GM12874 (cell line): Measurements from ENCODE around the gene ERMN.

Source experiments
- TF ChIP-seq, protein P1 (sequence below): IDR thresholded peaks from 2 replicates; pipeline ENCODE4 v1.5.1; 2011; ENCODE audit warnings: low read depth, mild to moderate bottlenecking, control low read depth, low read length, moderate library complexity; ENCODE audit not compliant: insufficient read depth

Gene ERMN

DNA sequence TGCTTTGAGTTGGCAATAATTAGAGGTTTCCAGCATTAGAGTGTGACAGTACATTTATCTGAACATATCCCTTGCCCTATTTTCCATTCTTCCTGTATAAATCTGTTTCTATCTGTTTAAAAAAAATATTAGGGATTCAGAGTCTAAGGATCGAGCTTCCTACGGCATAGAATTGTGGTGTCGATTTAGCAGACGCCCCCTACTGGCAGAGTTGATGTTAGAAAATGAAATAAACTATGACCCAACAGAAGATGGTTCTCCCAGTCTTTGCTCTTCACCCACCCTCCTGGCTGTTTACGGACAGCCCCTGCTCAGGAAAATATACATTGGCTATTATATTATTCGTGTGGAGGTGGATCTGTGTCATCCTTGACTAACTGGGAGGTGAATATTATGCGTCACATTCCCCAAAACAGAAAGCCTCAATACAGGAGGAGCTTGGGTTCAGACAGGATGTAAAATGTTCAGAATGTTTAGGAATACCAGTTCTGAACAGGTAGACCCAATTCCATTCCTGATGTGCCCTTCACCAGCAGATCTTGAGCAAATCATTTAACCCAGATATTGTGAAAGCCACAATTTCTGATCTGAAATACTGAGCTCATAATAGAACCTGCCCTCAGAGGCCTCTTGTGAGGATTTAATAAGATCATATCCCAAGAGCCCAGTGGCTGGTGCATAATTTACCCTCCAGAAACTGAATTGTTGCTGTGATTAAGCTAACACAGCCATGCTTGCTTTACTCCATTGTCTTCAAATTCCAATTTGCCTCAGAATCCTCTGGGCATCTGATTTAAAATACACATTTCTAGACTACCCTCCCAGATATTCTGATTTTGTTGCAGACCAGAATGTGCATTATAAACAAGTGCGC lies 10.8 kb upstream of the ERMN start:
- TF ChIP-seq, protein P1, sequence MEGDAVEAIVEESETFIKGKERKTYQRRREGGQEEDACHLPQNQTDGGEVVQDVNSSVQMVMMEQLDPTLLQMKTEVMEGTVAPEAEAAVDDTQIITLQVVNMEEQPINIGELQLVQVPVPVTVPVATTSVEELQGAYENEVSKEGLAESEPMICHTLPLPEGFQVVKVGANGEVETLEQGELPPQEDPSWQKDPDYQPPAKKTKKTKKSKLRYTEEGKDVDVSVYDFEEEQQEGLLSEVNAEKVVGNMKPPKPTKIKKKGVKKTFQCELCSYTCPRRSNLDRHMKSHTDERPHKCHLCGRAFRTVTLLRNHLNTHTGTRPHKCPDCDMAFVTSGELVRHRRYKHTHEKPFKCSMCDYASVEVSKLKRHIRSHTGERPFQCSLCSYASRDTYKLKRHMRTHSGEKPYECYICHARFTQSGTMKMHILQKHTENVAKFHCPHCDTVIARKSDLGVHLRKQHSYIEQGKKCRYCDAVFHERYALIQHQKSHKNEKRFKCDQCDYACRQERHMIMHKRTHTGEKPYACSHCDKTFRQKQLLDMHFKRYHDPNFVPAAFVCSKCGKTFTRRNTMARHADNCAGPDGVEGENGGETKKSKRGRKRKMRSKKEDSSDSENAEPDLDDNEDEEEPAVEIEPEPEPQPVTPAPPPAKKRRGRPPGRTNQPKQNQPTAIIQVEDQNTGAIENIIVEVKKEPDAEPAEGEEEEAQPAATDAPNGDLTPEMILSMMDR: peak; percentile 66

DNA sequence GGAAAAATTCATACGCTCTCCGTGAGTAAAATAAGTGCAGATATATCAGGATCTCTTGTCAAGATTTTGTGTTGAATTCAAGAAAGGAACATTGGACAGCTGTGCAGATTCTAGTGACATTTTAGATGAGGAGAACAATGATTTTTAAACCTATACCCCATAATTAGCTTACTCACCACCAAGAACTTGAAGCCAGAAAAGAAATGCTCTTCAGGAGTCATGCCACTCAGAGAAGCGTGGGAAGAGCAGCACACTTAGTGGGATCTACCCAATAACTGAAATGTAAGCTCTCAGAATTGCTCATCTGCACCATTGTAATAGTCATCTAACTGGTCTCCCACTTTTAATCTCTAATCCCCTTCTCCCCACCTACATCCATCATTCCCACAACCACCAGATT lies 9.2 kb upstream of the ERMN start:
- TF ChIP-seq, protein P1: no peak

DNA sequence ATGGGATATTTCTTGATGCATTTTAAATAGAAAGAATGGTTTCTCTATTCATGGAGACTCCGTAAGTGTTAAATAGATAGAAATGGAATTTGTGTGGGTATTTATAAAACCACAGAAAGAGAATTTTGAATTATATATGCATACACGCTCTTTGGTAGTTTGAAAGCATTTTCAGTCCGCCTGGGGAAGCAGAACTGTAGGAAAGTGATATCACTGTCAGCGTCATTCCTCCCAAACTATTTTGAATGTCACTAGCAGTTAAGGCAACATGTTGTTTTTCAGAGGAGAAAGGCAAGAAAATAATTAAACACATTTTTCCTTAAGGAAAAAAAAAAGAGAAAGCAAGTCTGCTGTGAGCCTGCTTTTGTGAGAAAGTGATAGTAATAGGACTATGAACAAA lies 8.7 kb upstream of the ERMN start:
- TF ChIP-seq, protein P1: no peak

DNA sequence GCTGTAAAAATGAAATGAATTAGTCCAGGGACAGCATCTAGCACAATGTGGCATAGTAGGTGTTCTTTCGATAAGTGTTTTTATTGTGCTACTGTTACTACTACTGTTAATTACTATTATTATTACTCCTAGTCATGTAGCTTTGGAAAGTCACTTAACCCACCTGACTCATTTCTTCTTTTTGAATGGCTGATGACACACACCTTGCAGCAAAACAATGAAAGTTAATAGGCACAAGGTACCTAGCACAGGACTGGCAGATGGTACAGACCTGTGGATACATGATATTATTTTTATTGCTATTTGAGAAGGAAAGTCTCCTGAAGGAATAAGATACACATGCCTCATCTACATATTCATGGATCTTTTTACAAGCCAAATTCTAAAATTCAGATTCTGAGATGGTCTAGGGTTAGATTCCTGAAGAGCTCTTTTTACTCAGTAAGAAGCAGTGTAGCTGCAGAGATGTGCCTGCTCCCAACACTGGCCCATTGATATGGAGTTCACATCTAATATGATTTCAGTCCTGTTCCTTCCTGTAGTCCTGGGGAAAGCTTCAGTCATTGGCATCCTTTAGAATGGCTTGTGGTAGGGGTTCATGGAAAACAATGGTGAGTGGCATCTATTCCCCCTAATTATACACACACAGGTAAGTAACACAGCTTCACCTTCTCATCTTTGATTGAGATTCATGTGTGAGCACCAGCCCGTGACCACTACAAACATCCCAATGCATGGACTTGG lies 7.9 kb upstream of the ERMN start:
- TF ChIP-seq, protein P1: no peak

DNA sequence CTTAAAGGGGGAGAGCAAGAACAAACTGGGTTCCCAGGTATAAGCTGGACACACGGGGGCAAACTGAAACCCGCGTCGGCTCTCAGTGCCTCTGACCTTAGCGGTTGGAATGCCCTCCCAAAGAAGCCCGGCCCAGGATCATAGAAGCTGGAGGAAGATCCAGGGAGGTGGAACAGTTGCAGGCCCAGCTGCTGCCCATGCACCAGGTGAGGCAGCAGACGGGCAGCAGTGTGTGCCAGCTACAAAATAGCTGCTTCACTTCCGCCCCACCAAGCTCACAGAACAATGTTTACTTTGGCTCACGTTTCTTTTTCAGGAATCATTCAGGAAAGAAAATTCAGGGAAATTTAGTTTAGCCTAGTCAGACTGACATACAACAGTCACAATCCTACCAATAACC lies 3.9 kb upstream of the ERMN start:
- TF ChIP-seq, protein P1: no peak

DNA sequence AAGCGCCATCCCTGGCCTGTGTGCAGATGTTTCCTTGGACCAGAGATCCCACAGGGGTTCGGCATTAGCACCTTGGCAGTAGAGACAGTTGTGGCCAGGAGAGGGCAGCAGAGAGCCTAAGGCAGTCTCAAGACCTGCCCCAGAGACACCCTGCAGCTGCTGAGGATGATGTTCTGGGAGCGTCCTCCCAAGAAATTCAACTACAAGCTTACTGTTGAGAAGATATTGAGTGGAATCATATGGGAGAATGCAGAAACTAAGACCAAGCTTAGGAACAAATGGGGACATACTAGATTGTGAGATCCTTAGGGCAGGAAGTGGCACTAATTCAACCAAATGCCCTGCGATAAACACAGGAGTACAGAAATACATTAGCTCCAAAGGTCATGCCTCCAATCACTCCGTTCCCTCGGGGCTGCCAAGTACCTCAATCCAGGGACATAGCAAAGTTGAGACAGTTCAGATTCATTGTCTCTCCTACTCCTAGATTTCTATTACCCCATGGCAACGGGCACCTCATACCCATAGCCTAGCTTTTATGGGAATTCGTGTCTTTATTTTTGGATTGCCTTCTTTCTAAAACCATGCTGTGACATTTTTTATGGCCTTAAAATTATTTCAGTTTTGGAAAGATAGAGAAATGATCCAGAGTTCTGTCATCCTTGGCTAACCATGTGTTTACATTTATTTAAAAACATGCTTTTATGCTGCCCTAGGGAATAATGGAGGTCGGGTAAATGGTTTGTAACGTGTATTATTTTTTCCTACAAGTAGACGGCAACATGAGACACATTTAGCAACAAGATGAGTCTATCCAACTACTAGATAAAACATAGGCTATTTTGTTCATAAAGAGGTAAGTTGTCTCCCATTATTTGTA lies 2.2 kb upstream of the ERMN start:
- TF ChIP-seq, protein P1: peak; percentile 92

DNA sequence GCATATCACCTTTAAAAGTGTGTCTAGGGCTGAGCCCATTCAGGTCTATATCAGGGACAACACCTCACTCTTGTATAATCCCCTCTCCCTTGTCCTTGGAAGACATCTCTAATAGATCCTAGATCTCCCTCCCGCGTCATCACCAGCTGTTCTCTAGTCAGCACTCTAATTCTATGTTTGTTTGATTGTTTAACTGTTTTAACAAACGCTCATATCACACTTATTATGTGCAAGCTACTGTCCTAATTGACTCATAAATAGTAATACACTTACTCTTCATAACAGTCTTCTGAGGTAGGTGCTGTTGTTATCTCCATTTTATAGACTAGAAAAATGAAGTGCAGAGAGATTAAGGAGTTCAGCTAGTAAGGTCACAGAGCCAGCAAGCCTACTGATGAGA lies 1.6 kb upstream of the ERMN start:
- TF ChIP-seq, protein P1: no peak
